PC-3 (cell line): ENCODE measurements around the gene ASB9. TPM values are rescaled to one million over a fixed set of nuclear protein-coding genes. Genes with fewer than 3 reads are reported as not detected.
"Not testable (repeated sequence)": the region's sequence is repeated elsewhere in the genome, so short reads cannot be mapped to it uniquely, and the experiment has no call there.

Source experiments
- ATAC-seq: fragments of 200-7000 bp; cut with Tn5 transposase; 2 replicates; pipeline ENCODE4 v1.9.1; 2020; ENCODE audit warnings: mild to moderate bottlenecking, moderate library complexity
- BruUV-seq: library from RNA; stranded (reverse); fragments of 400-500 nt; replicated peaks from 2 replicates; lab custom pipeline; 2021; lab: Mats Ljungman, UMichigan
- CTCF ChIA-PET: fragments of 300-600 bp; sonication (Branson Sonifier 250); formaldehyde crosslinking; loops from one replicate; lab custom pipeline; 2022; ENCODE audit warnings: antibody characterized with exemption; lab: Charles Lee
- POLR2A ChIA-PET: fragments of 300-600 bp; sonication (Branson Sonifier 250); formaldehyde crosslinking; loops from one replicate; lab custom pipeline; 2022; ENCODE audit warnings: antibody characterized with exemption; ENCODE audit not compliant: unreplicated experiment; lab: Charles Lee
- DNase-seq: peaks from one replicate; pipeline ENCODE4 v3.0.0-alpha.2; 2015
- H2AFZ ChIP-seq: fragments of 300-600 bp; sonication (generic); 2 replicates; pipeline ENCODE4 v1.6.0; 2016; ENCODE audit warnings: antibody characterized with exemption, low read length
- H3F3A ChIP-seq: fragments of 300-600 bp; sonication (generic); one replicate; pipeline ENCODE4 v1.6.0; 2017; ENCODE audit warnings: antibody characterized with exemption, low read length, control low read depth, mild to moderate bottlenecking; ENCODE audit not compliant: unreplicated experiment
- H3K27ac ChIP-seq: fragments of 300-600 bp; sonication (generic); 2 replicates; pipeline ENCODE4 v1.5.1; 2016; ENCODE audit warnings: mild to moderate bottlenecking, low read length
- H3K27me3 ChIP-seq: fragments of 300-600 bp; sonication (generic); 2 replicates; pipeline ENCODE4 v1.6.1; 2016; ENCODE audit warnings: low read length, mixed read lengths
- H3K36me3 ChIP-seq: fragments of 300-600 bp; sonication (generic); 2 replicates; pipeline ENCODE4 v1.6.1; 2016; ENCODE audit warnings: low read depth, mixed run types, low read length, mixed read lengths
- H3K4me1 ChIP-seq: fragments of 300-600 bp; sonication (generic); 2 replicates; pipeline ENCODE4 v1.5.1; 2016; ENCODE audit warnings: low read length; ENCODE audit not compliant: insufficient read depth
- H3K4me2 ChIP-seq: fragments of 300-600 bp; sonication (generic); 2 replicates; pipeline ENCODE4 v1.6.0; 2016; ENCODE audit warnings: low read length
- H3K4me3 ChIP-seq: fragments of 300-600 bp; sonication (generic); 2 replicates; pipeline ENCODE4 v1.5.1; 2016; ENCODE audit warnings: mild to moderate bottlenecking, low read length, mixed read lengths
- H3K79me2 ChIP-seq: fragments of 300-600 bp; sonication (generic); 2 replicates; pipeline ENCODE4 v1.6.1; 2017; ENCODE audit warnings: low read length, mixed read lengths
- H3K9ac ChIP-seq: fragments of 300-600 bp; sonication (generic); 2 replicates; pipeline ENCODE4 v1.6.0; 2016; ENCODE audit warnings: mild to moderate bottlenecking, low read length
- H3K9me2 ChIP-seq: fragments of 300-600 bp; sonication (generic); replicated peaks from 2 replicates; pipeline ENCODE4 v1.6.1; 2016; ENCODE audit warnings: mixed run types, low read length, mixed read lengths
- H3K9me3 ChIP-seq: fragments of 300-600 bp; sonication (generic); 2 replicates; pipeline ENCODE4 v1.6.1; 2016; ENCODE audit warnings: low read length, mixed read lengths
- H4K20me1 ChIP-seq: fragments of 300-600 bp; sonication (generic); 2 replicates; pipeline ENCODE4 v1.6.1; 2016; ENCODE audit warnings: low read length, mixed read lengths
- CTCF ChIP-seq: fragments of 300-600 bp; sonication (generic); conservative IDR thresholded peaks from 2 replicates; pipeline ENCODE4 v1.5.1; 2017; ENCODE audit warnings: antibody characterized with exemption, low read depth, mild to moderate bottlenecking, low read length
- EZH2 ChIP-seq: fragments of 300-600 bp; sonication (generic); IDR thresholded peaks from one replicate; pipeline ENCODE4 v1.6.1; 2017; ENCODE audit warnings: antibody characterized with exemption, mild to moderate bottlenecking, low read length; ENCODE audit not compliant: unreplicated experiment
- EZH2phosphoT487 ChIP-seq: fragments of 300-600 bp; sonication (generic); IDR thresholded peaks from 2 replicates; pipeline ENCODE4 v1.6.1; 2018; ENCODE audit warnings: mild to moderate bottlenecking, antibody characterized with exemption, low read length, borderline replicate concordance
- intact Hi-C: fragments of 100-400 bp; cut with micrococcal nuclease; formaldehyde crosslinking; loops from 2 replicates; pipeline ENCODE4 v1.9.0; 2023
- total RNA-seq: library from RNA; depleted of rRNA; stranded (reverse); fragments of >200 nt; gene quantifications from 2 replicates; pipeline ENCODE4 v1.2.3, GENCODE V29; 2014

The ASB9 gene
- total RNA-seq, 1 experiment from 2014 or later, result 31.5 TPM

GRCh38 chrX:15310117-15310516 lies 40.2 kb upstream of the ASB9 start:
- peak overlapping the region; percentile 60 for H3K27ac ChIP-seq
- no peaks in the 10 kb centered on the region for H4K20me1 ChIP-seq
- BruUV-seq, result no TSS peak
- H3K79me2 ChIP-seq, result no peaks in the 10 kb centered on the region
- no peaks in the 10 kb centered on the region for H3K36me3 ChIP-seq
- H2AFZ ChIP-seq, result 0 out of 2 replicates have a peak overlapping the region, but pooled peaks have one; percentile 27
- H3K4me1 ChIP-seq, result peaks cover 12% of the 10 kb centered on the region
- ChIA-PET CTCF (interaction anchor here (0.6 kb wide), 1 partner anchor 361 kb away, joined by 11 read pairs; no protein-coding TSS in a partner anchor), POLR2A (no interaction called here)
- H3F3A ChIP-seq, result no peaks in the 10 kb centered on the region
- H3K27me3 ChIP-seq, result no peaks in the 10 kb centered on the region
- H3K9me2 ChIP-seq, result no peaks in the 10 kb centered on the region
- TF ChIP-seq CTCF (no peak), EZH2 (no peak), EZH2phosphoT487 (no peak)
- H3K4me2 ChIP-seq, result peak overlapping the region; percentile 26
- ATAC-seq (peak; percentile 70), DNase-seq (peak; percentile 74)
- no peak overlapping the region for H3K4me3 ChIP-seq
- H3K9ac ChIP-seq, result no peak overlapping the region
- intact Hi-C loops, result no loop called here
- no peaks in the 10 kb centered on the region for H3K9me3 ChIP-seq

- H4K20me1 ChIP-seq, H3K4me3 ChIP-seq, H3K9ac ChIP-seq, BruUV-seq, intact Hi-C loops, H3K36me3 ChIP-seq, H3K9me3 ChIP-seq, CTCF ChIA-PET, H3K27me3 ChIP-seq, DNase-seq, POLR2A ChIA-PET, H3K4me2 ChIP-seq, H2AFZ ChIP-seq, H3K79me2 ChIP-seq, ATAC-seq, H3K9me2 ChIP-seq, H3K27ac ChIP-seq, H3F3A ChIP-seq: not testable (repeated sequence)
- H3K4me1 ChIP-seq, result peaks cover 11% of the 10 kb centered on the region
Observed at GRCh38 chrX:15305899-15306298, 36.0 kb upstream of the ASB9 start.

GRCh38 chrX:15301924-15302323 lies 32.0 kb upstream of the ASB9 start:
- no TSS peak for BruUV-seq
- CTCF ChIA-PET, result no interaction called here
- no peak for DNase-seq

More at GRCh38 chrX:15301924-15302323, 32.0 kb upstream of the ASB9 start:
- Histone ChIP-seq H3K36me3 (no peaks in the 10 kb centered on the region), H3K4me3 (no peak overlapping the region), H3K9me3 (no peaks in the 10 kb centered on the region), H2AFZ (no peak overlapping the region), H4K20me1 (no peaks in the 10 kb centered on the region), H3K79me2 (no peaks in the 10 kb centered on the region), H3K27ac (no peak overlapping the region), H3K27me3 (no peaks in the 10 kb centered on the region), H3K9ac (no peak overlapping the region), H3K9me2 (no peaks in the 10 kb centered on the region), H3F3A (no peaks in the 10 kb centered on the region), H3K4me1 (no peaks in the 10 kb centered on the region), H3K4me2 (no peak overlapping the region)
- POLR2A ChIA-PET, result no interaction called here
- TF ChIP-seq EZH2 (no peak), EZH2phosphoT487 (no peak), CTCF (no peak)
- intact Hi-C loops, result loop anchor here (2.0 kb wide), 1 partner anchor 47 kb away; no protein-coding TSS in a partner anchor
- no peak for ATAC-seq
